ENCODE data around the gene ANKMY1. TPM values are rescaled to one million over a fixed set of nuclear protein-coding genes. Genes with fewer than 3 reads are reported as not detected.

The ANKMY1 gene
- total RNA-seq, 1 experiment from 2014 or later = 30.8 TPM

GRCh38 chr2:240507778-240508251 is 50.0 kb downstream of the ANKMY1 start:
- Histone ChIP-seq H3K36me3 (ENCODE audit: insufficient read depth, low read length) (peaks cover 7% of the 10 kb centered on the region; the same call in 1 of the 2 replicates), H3K9me2 (replicated peaks; ENCODE audit: insufficient read depth, low read length) (no peaks in the 10 kb centered on the region), H3K79me2 (ENCODE audit: low read length) (0 out of 2 replicates have a peak, but pooled peaks cover 2% of the 10 kb centered on the region), H3K4me1 (ENCODE audit: low read length) (no peaks in the 10 kb centered on the region), H4K20me1 (ENCODE audit: insufficient read depth, low read depth, low read length) (no peaks in the 10 kb centered on the region), H3K4me2 (ENCODE audit: low read depth, low read length, poor library complexity, severe bottlenecking) (no peak overlapping the region), H2AFZ (ENCODE audit: low read length) (no peak overlapping the region), H3K27ac (ENCODE audit: low read length) (no peak overlapping the region), H3K4me3 (ENCODE audit: low read length) (no peak overlapping the region), H3K9ac (ENCODE audit: low read length) (no peak overlapping the region), H3K9me3 (ENCODE audit: low read length) (no peaks in the 10 kb centered on the region), H3K27me3 (ENCODE audit: low read length) (no peaks in the 10 kb centered on the region)
- DNase-seq = no peak

GRCh38 chr2:240507060-240507777 is 50.6 kb downstream of the ANKMY1 start:
- H3K9me2 ChIP-seq (replicated peaks; ENCODE audit: insufficient read depth, low read length) = no peaks in the 10 kb centered on the region
- no peak for DNase-seq
- no peaks in the 10 kb centered on the region for H3K79me2 ChIP-seq (ENCODE audit: low read length)
- H3K27ac ChIP-seq (ENCODE audit: low read length) = no peak overlapping the region
- H2AFZ ChIP-seq (ENCODE audit: low read length) = no peak overlapping the region
- H3K27me3 ChIP-seq (ENCODE audit: low read length) = no peaks in the 10 kb centered on the region
- H3K9ac ChIP-seq (ENCODE audit: low read length) = no peak overlapping the region
- no peaks in the 10 kb centered on the region for H3K4me1 ChIP-seq (ENCODE audit: low read length)
- H4K20me1 ChIP-seq (ENCODE audit: insufficient read depth, low read depth, low read length) = no peaks in the 10 kb centered on the region
- no peak overlapping the region for H3K4me3 ChIP-seq (ENCODE audit: low read length)
- H3K4me2 ChIP-seq (ENCODE audit: low read depth, low read length, poor library complexity, severe bottlenecking) = no peak overlapping the region
- no peaks in the 10 kb centered on the region for H3K9me3 ChIP-seq (ENCODE audit: low read length)
- H3K36me3 ChIP-seq (ENCODE audit: insufficient read depth, low read length) = peaks cover 2% of the 10 kb centered on the region; the same call in 1 of the 2 replicates

GRCh38 chr2:240506406-240507059 is 51.3 kb downstream of the ANKMY1 start:
- no peak overlapping the region for H3K27ac ChIP-seq (ENCODE audit: low read length)
- no peak overlapping the region for H3K9ac ChIP-seq (ENCODE audit: low read length)
- DNase-seq = no peak

GRCh38 chr2:240505910-240506309 is 51.9 kb downstream of the ANKMY1 start:
- Histone ChIP-seq H4K20me1 (ENCODE audit: insufficient read depth, low read depth, low read length) (no peaks in the 10 kb centered on the region), H3K79me2 (ENCODE audit: low read length) (no peaks in the 10 kb centered on the region), H3K4me1 (ENCODE audit: low read length) (no peaks in the 10 kb centered on the region), H3K4me2 (ENCODE audit: low read depth, low read length, poor library complexity, severe bottlenecking) (no peak overlapping the region), H2AFZ (ENCODE audit: low read length) (no peak overlapping the region), H3K27ac (ENCODE audit: low read length) (no peak overlapping the region), H3K27me3 (ENCODE audit: low read length) (no peaks in the 10 kb centered on the region), H3K4me3 (ENCODE audit: low read length) (no peak overlapping the region), H3K9me2 (replicated peaks; ENCODE audit: insufficient read depth, low read length) (no peaks in the 10 kb centered on the region), H3K9ac (ENCODE audit: low read length) (no peak overlapping the region), H3K9me3 (ENCODE audit: low read length) (no peaks in the 10 kb centered on the region), H3K36me3 (ENCODE audit: insufficient read depth, low read length) (no peaks in the 10 kb centered on the region; the same call in 1 of the 2 replicates)
- DNase-seq = no peak

More at GRCh38 chr2:240506406-240507059, 51.3 kb downstream of the ANKMY1 start:
- Histone ChIP-seq H3K79me2 (ENCODE audit: low read length) (no peaks in the 10 kb centered on the region), H3K9me2 (replicated peaks; ENCODE audit: insufficient read depth, low read length) (no peaks in the 10 kb centered on the region), H3K4me2 (ENCODE audit: low read depth, low read length, poor library complexity, severe bottlenecking) (no peak overlapping the region), H3K4me1 (ENCODE audit: low read length) (no peaks in the 10 kb centered on the region), H3K36me3 (ENCODE audit: insufficient read depth, low read length) (no peaks in the 10 kb centered on the region; the same call in 1 of the 2 replicates), H3K27me3 (ENCODE audit: low read length) (no peaks in the 10 kb centered on the region), H2AFZ (ENCODE audit: low read length) (no peak overlapping the region), H3K4me3 (ENCODE audit: low read length) (no peak overlapping the region), H3K9me3 (ENCODE audit: low read length) (no peaks in the 10 kb centered on the region), H4K20me1 (ENCODE audit: insufficient read depth, low read depth, low read length) (no peaks in the 10 kb centered on the region)

- no peaks in the 10 kb centered on the region for H3K79me2 ChIP-seq (ENCODE audit: low read length)
- H3K9me3 ChIP-seq (ENCODE audit: low read length) = no peaks in the 10 kb centered on the region
- no peak overlapping the region for H3K4me2 ChIP-seq (ENCODE audit: low read depth, low read length, poor library complexity, severe bottlenecking)
- peaks cover 10% of the 10 kb centered on the region for H3K36me3 ChIP-seq (ENCODE audit: insufficient read depth, low read length)
- H3K9ac ChIP-seq (ENCODE audit: low read length) = no peak overlapping the region
- DNase-seq = no peak
- H3K9me2 ChIP-seq (replicated peaks; ENCODE audit: insufficient read depth, low read length) = no peaks in the 10 kb centered on the region
- H3K27me3 ChIP-seq (ENCODE audit: low read length) = no peaks in the 10 kb centered on the region
- H3K27ac ChIP-seq (ENCODE audit: low read length) = no peak overlapping the region
- H3K4me1 ChIP-seq (ENCODE audit: low read length) = no peaks in the 10 kb centered on the region
- no peak overlapping the region for H3K4me3 ChIP-seq (ENCODE audit: low read length)
- no peaks in the 10 kb centered on the region for H4K20me1 ChIP-seq (ENCODE audit: insufficient read depth, low read depth, low read length)
- no peak overlapping the region for H2AFZ ChIP-seq (ENCODE audit: low read length)
Observed at GRCh38 chr2:240503848-240504247, 53.9 kb downstream of the ANKMY1 start.

GRCh38 chr2:240503375-240503774 is 54.4 kb downstream of the ANKMY1 start:
- H4K20me1 ChIP-seq (ENCODE audit: insufficient read depth, low read depth, low read length) = no peaks in the 10 kb centered on the region
- no peak overlapping the region for H3K4me3 ChIP-seq (ENCODE audit: low read length)
- no peak overlapping the region for H2AFZ ChIP-seq (ENCODE audit: low read length)
- peaks cover 11% of the 10 kb centered on the region for H3K36me3 ChIP-seq (ENCODE audit: insufficient read depth, low read length)
- H3K27ac ChIP-seq (ENCODE audit: low read length) = no peak overlapping the region
- H3K9ac ChIP-seq (ENCODE audit: low read length) = no peak overlapping the region
- H3K9me2 ChIP-seq (replicated peaks; ENCODE audit: insufficient read depth, low read length) = no peaks in the 10 kb centered on the region
- H3K27me3 ChIP-seq (ENCODE audit: low read length) = no peaks in the 10 kb centered on the region
- no peaks in the 10 kb centered on the region for H3K9me3 ChIP-seq (ENCODE audit: low read length)
- no peaks in the 10 kb centered on the region for H3K4me1 ChIP-seq (ENCODE audit: low read length)
- no peak overlapping the region for H3K4me2 ChIP-seq (ENCODE audit: low read depth, low read length, poor library complexity, severe bottlenecking)
- no peak for DNase-seq
- no peaks in the 10 kb centered on the region for H3K79me2 ChIP-seq (ENCODE audit: low read length)

- H3K79me2 ChIP-seq (ENCODE audit: low read length) = no peaks in the 10 kb centered on the region
- no peak overlapping the region for H3K9ac ChIP-seq (ENCODE audit: low read length)
Observed at GRCh38 chr2:240502430-240503121, 55.2 kb downstream of the ANKMY1 start.

GRCh38 chr2:240502059-240502429 is 55.7 kb downstream of the ANKMY1 start:
- DNase-seq = no peak
- Histone ChIP-seq H4K20me1 (ENCODE audit: insufficient read depth, low read depth, low read length) (no peaks in the 10 kb centered on the region), H3K4me3 (ENCODE audit: low read length) (no peak overlapping the region), H3K4me1 (ENCODE audit: low read length) (no peaks in the 10 kb centered on the region), H3K36me3 (ENCODE audit: insufficient read depth, low read length) (peaks cover 20% of the 10 kb centered on the region), H3K27me3 (ENCODE audit: low read length) (no peaks in the 10 kb centered on the region), H2AFZ (ENCODE audit: low read length) (no peak overlapping the region), H3K9me3 (ENCODE audit: low read length) (no peaks in the 10 kb centered on the region), H3K27ac (ENCODE audit: low read length) (no peak overlapping the region), H3K4me2 (ENCODE audit: low read depth, low read length, poor library complexity, severe bottlenecking) (no peak overlapping the region), H3K9ac (ENCODE audit: low read length) (no peak overlapping the region), H3K79me2 (ENCODE audit: low read length) (no peaks in the 10 kb centered on the region), H3K9me2 (replicated peaks; ENCODE audit: insufficient read depth, low read length) (no peaks in the 10 kb centered on the region)

More at GRCh38 chr2:240502430-240503121, 55.2 kb downstream of the ANKMY1 start:
- H3K9me3 ChIP-seq (ENCODE audit: low read length) = no peaks in the 10 kb centered on the region
- no peak overlapping the region for H3K27ac ChIP-seq (ENCODE audit: low read length)
- H2AFZ ChIP-seq (ENCODE audit: low read length) = no peak overlapping the region
- no peaks in the 10 kb centered on the region for H3K9me2 ChIP-seq (replicated peaks; ENCODE audit: insufficient read depth, low read length)
- no peak overlapping the region for H3K4me3 ChIP-seq (ENCODE audit: low read length)
- no peak for DNase-seq
- no peak overlapping the region for H3K4me2 ChIP-seq (ENCODE audit: low read depth, low read length, poor library complexity, severe bottlenecking)
- peaks cover 15% of the 10 kb centered on the region for H3K36me3 ChIP-seq (ENCODE audit: insufficient read depth, low read length)
- no peaks in the 10 kb centered on the region for H3K27me3 ChIP-seq (ENCODE audit: low read length)
- H4K20me1 ChIP-seq (ENCODE audit: insufficient read depth, low read depth, low read length) = no peaks in the 10 kb centered on the region
- no peaks in the 10 kb centered on the region for H3K4me1 ChIP-seq (ENCODE audit: low read length)

Measured in Karpas-422 (cell line).